Measurements from ENCODE around the gene PTH2.

Gene PTH2

DNA sequence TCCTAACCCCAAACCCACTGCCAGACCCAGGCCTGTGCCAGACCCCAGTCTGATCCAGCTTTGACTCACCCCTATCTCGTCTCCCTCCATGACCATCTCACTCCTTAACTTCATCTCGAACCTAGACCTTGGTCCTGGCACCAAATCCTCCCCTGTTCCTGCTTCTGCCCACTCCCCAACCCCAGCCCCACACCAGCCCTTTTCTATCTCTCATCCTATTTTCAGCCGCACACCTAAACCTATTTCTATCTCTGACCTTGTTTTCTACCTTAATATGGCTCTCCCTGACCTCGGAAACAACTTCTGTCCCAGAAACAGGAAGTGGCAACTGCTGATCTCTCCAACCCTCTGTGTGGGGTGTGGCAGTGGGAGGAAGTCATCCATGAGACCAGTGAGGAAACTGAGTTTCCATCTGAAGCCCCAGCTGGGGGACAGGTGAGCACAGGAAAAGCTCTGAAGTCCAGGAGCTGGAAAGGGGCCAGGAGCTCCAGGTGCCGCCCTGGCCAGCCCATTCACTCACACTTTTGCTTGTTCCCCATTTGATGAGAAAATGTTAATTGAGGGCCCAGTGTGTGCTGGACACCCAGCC, 13.7 kb downstream of the PTH2 start:
- H3K36me3 ChIP-seq (ENCODE audit: control insufficient read depth in 2 of 2, insufficient read depth in 2 of 2, low read length in 2 of 2): no peaks in the 10 kb centered on the region
- no peak overlapping the region for H3K4me3 ChIP-seq (ENCODE audit: low read length in 2 of 2)
- H3K9me3 ChIP-seq (ENCODE audit: control insufficient read depth in 2 of 2, low read length in 2 of 2): no peaks in the 10 kb centered on the region
- no peak overlapping the region for H3K9ac ChIP-seq (ENCODE audit: low read length in 2 of 2)
- peaks cover 6 to 10% of the 10 kb centered on the region in 2 donors for H3K27me3 ChIP-seq (ENCODE audit: control insufficient read depth in 1 of 2, insufficient read depth in 2 of 2, low read length in 2 of 2)
- H3K27ac ChIP-seq (ENCODE audit: low read length): no peak overlapping the region
- no peaks in the 10 kb centered on the region for H3K4me1 ChIP-seq (ENCODE audit: control insufficient read depth, insufficient read depth, low read length)

DNA sequence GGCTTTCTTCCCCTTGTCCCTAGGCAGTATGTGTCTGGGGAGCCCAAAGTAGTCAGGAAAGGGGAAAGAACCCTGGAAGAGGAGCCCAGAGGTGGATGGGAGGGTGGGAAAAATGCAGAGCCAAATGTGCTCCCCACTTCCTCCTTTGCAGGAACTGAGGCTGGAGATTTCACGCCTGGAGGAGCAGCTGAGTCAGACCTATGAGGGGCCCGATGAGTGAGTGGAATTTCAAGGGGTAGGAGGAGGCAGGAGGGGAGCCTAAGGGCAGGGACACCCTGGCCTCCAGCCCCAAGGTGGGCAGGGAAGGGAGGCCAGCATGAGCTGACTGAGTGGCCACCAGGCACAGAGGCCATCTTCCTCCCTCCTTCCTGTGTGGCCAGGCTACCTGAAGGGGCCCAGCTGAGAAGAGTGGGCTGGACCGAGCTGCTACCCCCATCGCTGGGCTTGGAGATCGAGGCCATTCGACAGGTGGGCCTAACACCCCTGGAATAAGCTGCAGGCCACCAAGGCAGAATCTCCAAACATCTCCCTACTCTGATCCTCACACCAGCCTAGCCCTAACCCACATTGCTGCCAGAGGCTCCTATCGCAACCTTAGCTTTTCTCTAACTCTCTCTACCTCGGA, 14.3 kb downstream of the PTH2 start:
- H3K27ac ChIP-seq (ENCODE audit: low read length): no peak overlapping the region

DNA sequence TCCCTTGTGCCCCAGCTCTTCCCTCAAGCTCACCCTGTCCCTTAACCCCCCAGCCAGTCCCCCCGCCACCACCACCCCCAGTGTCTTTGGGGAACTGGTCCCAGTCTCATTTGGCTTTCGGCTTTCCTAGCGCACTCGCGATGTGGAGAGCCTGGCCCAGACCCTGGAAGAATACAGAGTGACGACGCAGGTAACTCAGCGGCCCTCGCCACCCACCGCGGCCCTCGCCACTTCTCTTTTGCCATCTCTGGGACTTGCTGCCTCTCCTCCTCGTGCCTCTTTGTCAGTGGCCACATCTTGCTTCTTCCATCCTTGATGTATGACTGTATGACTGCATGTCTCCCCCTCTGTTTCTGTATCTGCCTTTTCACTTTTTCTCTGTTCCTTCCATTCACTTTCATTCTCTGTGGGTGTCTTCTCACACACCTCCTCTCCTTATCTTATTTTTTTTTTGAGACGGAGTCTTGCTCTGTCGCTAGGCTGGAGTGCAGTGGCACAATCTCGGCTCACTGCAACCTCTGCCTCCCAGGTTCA, 15.7 kb downstream of the PTH2 start:
- no peak overlapping the region for H3K27ac ChIP-seq (ENCODE audit: low read length)
- H3K4me1 ChIP-seq (ENCODE audit: control insufficient read depth, insufficient read depth, low read length): no peaks in the 10 kb centered on the region
- no peak overlapping the region for H3K9ac ChIP-seq (ENCODE audit: low read length in 2 of 2)
- H3K27me3 ChIP-seq (ENCODE audit: control insufficient read depth in 1 of 2, insufficient read depth in 2 of 2, low read length in 2 of 2): peaks cover 4 to 9% of the 10 kb centered on the region in 2 donors
- no peaks in the 10 kb centered on the region for H3K9me3 ChIP-seq (ENCODE audit: control insufficient read depth in 2 of 2, low read length in 2 of 2)
- H3K4me3 ChIP-seq (ENCODE audit: low read length in 2 of 2): no peak overlapping the region
- no peaks in the 10 kb centered on the region for H3K36me3 ChIP-seq (ENCODE audit: control insufficient read depth in 2 of 2, insufficient read depth in 2 of 2, low read length in 2 of 2)

More for the DNA sequence above, 14.3 kb downstream of the PTH2 start:
- Histone ChIP-seq H3K9ac (ENCODE audit: low read length in 2 of 2) (no peak overlapping the region), H3K36me3 (ENCODE audit: control insufficient read depth in 2 of 2, insufficient read depth in 2 of 2, low read length in 2 of 2) (no peaks in the 10 kb centered on the region), H3K4me3 (ENCODE audit: low read length in 2 of 2) (no peak overlapping the region), H3K27me3 (ENCODE audit: control insufficient read depth in 1 of 2, insufficient read depth in 2 of 2, low read length in 2 of 2) (peaks cover 4 to 10% of the 10 kb centered on the region in 2 donors), H3K4me1 (ENCODE audit: control insufficient read depth, insufficient read depth, low read length) (no peaks in the 10 kb centered on the region), H3K9me3 (ENCODE audit: control insufficient read depth in 2 of 2, low read length in 2 of 2) (no peaks in the 10 kb centered on the region)

DNA sequence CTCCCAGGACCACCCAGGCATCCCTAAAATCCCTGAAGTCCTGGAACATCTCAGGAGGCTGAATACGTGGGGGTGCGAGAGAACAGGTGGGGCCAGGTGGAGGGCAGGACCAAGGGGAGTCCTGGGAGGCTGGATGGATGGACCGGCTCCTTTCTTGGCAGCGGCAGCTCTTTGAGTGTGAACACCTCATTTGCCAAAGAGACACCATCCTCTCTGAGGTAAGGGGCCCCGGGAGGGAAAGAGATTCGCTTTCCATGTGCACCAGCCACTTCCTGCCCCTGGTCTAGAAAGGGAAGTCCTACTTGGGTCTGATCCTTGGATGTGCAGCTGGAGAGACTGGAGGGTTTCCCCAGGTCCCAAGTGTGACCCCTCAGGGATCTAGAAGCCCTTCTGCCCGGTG, 16.2 kb downstream of the PTH2 start:
- H3K4me3 ChIP-seq (ENCODE audit: low read length in 2 of 2): no peak overlapping the region
- no peak overlapping the region for H3K27ac ChIP-seq (ENCODE audit: low read length)
- no peaks in the 10 kb centered on the region for H3K36me3 ChIP-seq (ENCODE audit: control insufficient read depth in 2 of 2, insufficient read depth in 2 of 2, low read length in 2 of 2)
- no peaks in the 10 kb centered on the region for H3K4me1 ChIP-seq (ENCODE audit: control insufficient read depth, insufficient read depth, low read length)
- H3K9ac ChIP-seq (ENCODE audit: low read length in 2 of 2): no peak overlapping the region
- no peaks in the 10 kb centered on the region for H3K9me3 ChIP-seq (ENCODE audit: control insufficient read depth in 2 of 2, low read length in 2 of 2)
- peaks cover 4 to 5% of the 10 kb centered on the region in 2 donors for H3K27me3 ChIP-seq (ENCODE audit: control insufficient read depth in 1 of 2, insufficient read depth in 2 of 2, low read length in 2 of 2)

DNA sequence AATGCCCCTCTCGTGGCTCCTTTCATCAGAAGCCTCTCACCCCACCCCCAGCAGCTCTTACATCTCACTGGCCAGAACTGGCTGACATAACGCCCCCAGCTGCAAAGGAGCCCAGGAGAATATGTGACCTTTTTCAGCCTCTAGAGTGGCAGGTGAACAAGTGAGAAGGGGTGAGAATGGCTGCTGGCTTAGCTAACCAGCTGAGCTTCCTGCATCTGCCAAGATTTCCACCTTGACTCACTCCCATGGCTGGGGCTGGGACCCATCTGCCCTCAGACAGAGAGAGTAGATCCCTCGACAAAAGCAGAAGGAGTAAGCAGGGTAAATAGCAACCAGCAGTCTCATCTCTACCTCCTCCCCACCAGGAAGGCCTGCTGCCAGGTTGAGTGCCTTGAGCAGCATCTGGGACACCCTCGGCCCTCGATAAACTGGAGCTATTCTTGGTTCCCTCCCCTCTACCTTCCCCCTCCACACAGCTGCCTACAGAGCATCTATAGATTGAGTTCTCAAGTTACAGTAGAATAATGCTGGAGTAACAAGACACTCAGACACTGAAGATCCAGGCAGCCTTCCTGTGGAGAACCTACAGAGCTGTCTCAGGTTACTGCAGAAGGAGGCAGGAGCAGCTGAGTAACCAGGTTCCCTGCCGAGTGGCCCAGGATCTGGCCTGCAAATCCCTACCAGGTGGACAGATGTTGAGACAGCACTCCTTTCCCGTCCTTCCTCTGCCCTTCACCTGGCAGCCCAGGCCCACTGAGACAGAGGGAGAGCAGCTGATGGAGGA, 19.6 kb downstream of the PTH2 start:
- Histone ChIP-seq H3K9ac (ENCODE audit: low read length in 2 of 2) (no peak overlapping the region), H3K36me3 (ENCODE audit: control insufficient read depth in 2 of 2, insufficient read depth in 2 of 2, low read length in 2 of 2) (no peaks in the 10 kb centered on the region), H3K27me3 (ENCODE audit: control insufficient read depth in 1 of 2, insufficient read depth in 2 of 2, low read length in 2 of 2) (peaks cover 0 to 2% of the 10 kb centered on the region in 2 donors), H3K27ac (ENCODE audit: low read length) (no peak overlapping the region), H3K4me3 (ENCODE audit: low read length in 2 of 2) (no peak overlapping the region), H3K4me1 (ENCODE audit: control insufficient read depth, insufficient read depth, low read length) (no peaks in the 10 kb centered on the region), H3K9me3 (ENCODE audit: control insufficient read depth in 2 of 2, low read length in 2 of 2) (no peaks in the 10 kb centered on the region)

DNA sequence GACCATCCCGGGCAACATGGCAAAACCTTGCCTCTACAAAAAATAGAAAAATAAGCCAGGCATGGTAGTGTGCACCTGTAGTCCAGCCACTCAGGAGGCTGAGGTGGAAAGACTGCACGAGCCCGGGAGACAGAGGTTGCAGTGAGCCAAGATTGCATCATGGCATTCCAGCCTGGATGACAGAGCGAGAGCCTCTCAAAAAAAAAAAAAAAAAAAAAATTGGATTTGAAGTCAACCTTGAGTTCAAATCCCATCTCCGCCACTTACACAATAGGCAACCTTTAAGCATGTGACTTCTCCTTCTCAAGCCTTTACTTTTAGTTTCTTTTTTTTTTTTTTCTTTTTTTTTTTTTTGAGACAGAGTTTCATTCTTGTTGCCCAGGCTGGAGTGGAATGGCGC, 23.2 kb downstream of the PTH2 start:
- H3K27ac ChIP-seq (ENCODE audit: low read length): no peak overlapping the region
- no peak overlapping the region for H3K4me3 ChIP-seq (ENCODE audit: low read length in 2 of 2)
- H3K9me3 ChIP-seq (ENCODE audit: control insufficient read depth in 2 of 2, low read length in 2 of 2): no peaks in the 10 kb centered on the region
- H3K27me3 ChIP-seq (ENCODE audit: control insufficient read depth in 1 of 2, insufficient read depth in 2 of 2, low read length in 2 of 2): peaks cover under 1 to 13% of the 10 kb centered on the region in 2 donors
- no peak overlapping the region for H3K9ac ChIP-seq (ENCODE audit: low read length in 2 of 2)
- H3K36me3 ChIP-seq (ENCODE audit: control insufficient read depth in 2 of 2, insufficient read depth in 2 of 2, low read length in 2 of 2): no peaks in the 10 kb centered on the region
- no peaks in the 10 kb centered on the region for H3K4me1 ChIP-seq (ENCODE audit: control insufficient read depth, insufficient read depth, low read length)

DNA sequence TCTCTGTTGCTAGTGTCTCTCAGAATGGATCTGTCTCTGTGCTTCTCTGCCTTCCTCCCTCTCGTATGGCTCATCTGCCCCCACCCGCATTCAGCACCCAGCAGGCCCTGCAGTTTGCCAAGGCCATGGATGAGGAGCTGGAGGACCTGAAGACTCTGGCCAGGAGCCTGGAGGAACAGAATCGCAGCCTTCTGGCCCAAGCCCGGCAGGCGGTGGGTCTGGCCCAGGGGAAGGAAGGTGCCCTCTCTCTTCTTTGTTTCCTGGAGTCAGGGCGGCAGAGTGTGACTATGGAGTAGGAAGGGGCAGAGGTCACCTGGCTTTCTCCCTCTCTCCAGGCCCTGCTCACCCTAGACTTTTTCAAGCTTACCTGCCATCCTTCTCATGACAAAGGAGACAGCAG, 24.3 kb downstream of the PTH2 start:
- Histone ChIP-seq H3K4me1 (ENCODE audit: control insufficient read depth, insufficient read depth, low read length) (no peaks in the 10 kb centered on the region), H3K9ac (ENCODE audit: low read length in 2 of 2) (no peak overlapping the region), H3K36me3 (ENCODE audit: control insufficient read depth in 2 of 2, insufficient read depth in 2 of 2, low read length in 2 of 2) (no peaks in the 10 kb centered on the region), H3K27me3 (ENCODE audit: control insufficient read depth in 1 of 2, insufficient read depth in 2 of 2, low read length in 2 of 2) (peaks cover 12 to 15% of the 10 kb centered on the region in 2 donors), H3K27ac (ENCODE audit: low read length) (no peak overlapping the region), H3K4me3 (ENCODE audit: low read length in 2 of 2) (no peak overlapping the region), H3K9me3 (ENCODE audit: control insufficient read depth in 2 of 2, low read length in 2 of 2) (no peaks in the 10 kb centered on the region)

DNA sequence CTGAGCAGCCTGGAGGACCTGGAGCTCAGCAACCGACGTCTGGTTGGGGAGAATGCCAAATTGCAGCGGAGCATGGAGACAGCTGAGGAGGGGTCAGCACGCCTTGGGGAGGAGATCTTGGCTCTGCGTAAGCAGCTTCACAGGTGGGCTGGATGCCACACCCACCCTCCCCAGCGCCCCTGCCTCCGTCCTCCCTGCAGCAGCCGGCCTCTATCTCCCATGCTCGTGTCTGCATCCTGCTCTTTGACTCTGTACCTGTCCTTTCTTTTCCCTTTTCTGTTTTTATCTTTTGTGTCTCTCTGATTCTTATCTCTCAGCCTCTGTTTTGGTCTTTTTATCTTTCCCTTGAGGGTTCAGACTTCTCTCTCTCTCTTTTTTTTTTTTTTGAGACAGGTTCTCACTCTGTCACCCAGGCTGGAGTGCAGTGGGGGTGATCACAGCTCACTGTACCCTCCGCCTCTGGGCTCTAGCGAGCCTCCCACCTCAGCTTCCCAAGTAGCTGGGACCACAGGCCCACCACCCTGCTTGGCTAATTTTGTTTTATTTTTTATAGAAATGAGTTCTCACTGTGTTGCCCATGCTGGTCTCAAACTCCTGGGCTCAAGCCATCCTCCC, 25.1 kb downstream of the PTH2 start:
- Histone ChIP-seq H3K9me3 (ENCODE audit: control insufficient read depth in 2 of 2, low read length in 2 of 2) (no peaks in the 10 kb centered on the region), H3K27me3 (ENCODE audit: control insufficient read depth in 1 of 2, insufficient read depth in 2 of 2, low read length in 2 of 2) (peaks cover 14 to 17% of the 10 kb centered on the region in 2 donors), H3K9ac (ENCODE audit: low read length in 2 of 2) (no peak overlapping the region), H3K27ac (ENCODE audit: low read length) (no peak overlapping the region), H3K4me1 (ENCODE audit: control insufficient read depth, insufficient read depth, low read length) (no peaks in the 10 kb centered on the region), H3K36me3 (ENCODE audit: control insufficient read depth in 2 of 2, insufficient read depth in 2 of 2, low read length in 2 of 2) (no peaks in the 10 kb centered on the region), H3K4me3 (ENCODE audit: low read length in 2 of 2) (no peak overlapping the region)

DNA sequence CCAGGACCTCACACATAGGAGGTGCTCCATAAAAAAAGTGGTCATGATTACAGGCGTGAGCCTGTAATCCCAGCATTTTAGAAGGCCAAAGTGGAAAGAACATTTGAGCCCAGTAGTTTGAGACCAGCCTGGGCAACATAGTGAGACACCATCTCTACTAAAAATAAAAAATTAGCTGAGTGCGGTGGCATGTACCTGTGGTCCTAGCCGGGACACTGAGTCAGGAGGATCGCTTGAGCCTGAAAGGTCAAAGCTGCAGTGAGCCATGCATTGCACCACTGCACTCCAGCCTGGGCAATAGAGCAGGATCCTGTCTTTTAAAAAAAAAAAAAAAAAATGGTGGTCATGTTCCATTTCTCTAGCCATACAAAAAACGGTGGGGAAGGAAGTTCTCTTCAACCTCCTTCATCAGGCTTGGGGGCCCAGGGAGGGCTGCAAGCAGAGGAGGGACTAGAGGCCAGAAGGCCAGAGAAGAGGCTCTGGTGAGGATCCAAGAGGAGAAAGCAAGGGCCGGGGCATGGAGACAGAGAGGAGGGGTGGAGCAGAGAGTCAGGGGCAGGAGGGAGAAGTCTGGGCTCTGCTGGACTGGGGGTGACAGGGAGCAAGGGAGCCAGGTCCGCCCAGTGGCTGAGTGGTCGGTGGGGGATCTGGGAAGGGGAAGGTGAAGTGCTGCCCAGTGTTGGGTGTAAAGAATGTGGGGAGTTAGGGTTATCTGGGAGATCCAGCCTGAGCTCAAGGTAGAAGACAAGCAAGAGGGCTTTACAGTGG, 26.3 kb downstream of the PTH2 start:
- Histone ChIP-seq H3K27me3 (ENCODE audit: control insufficient read depth in 1 of 2, insufficient read depth in 2 of 2, low read length in 2 of 2) (peaks cover 14 to 17% of the 10 kb centered on the region in 2 donors), H3K27ac (ENCODE audit: low read length) (no peak overlapping the region), H3K9me3 (ENCODE audit: control insufficient read depth in 2 of 2, low read length in 2 of 2) (no peaks in the 10 kb centered on the region), H3K9ac (ENCODE audit: low read length in 2 of 2) (no peak overlapping the region), H3K36me3 (ENCODE audit: control insufficient read depth in 2 of 2, insufficient read depth in 2 of 2, low read length in 2 of 2) (no peaks in the 10 kb centered on the region), H3K4me1 (ENCODE audit: control insufficient read depth, insufficient read depth, low read length) (no peaks in the 10 kb centered on the region), H3K4me3 (ENCODE audit: low read length in 2 of 2) (no peak overlapping the region)

Measured in stomach smooth muscle (tissue), 2 donors.